Measurements from ENCODE around the gene SUPT3H.

The SUPT3H gene

GRCh38 chr6:45415788-45416518 lies 38.2 kb upstream of the SUPT3H start:
- H3K9me3 ChIP-seq (ENCODE audit: control insufficient read depth, insufficient read depth, low read length), result no peaks in the 10 kb centered on the region
- H3K9ac ChIP-seq (ENCODE audit: low read depth, low read length), result no peak overlapping the region
- H3K36me3 ChIP-seq (ENCODE audit: insufficient read depth, low read length), result no peaks in the 10 kb centered on the region
- H3K4me1 ChIP-seq (ENCODE audit: insufficient read depth, low read length), result no peaks in the 10 kb centered on the region

- no peak overlapping the region for H3K9ac ChIP-seq (ENCODE audit: low read depth, low read length)
- H3K9me3 ChIP-seq (ENCODE audit: control insufficient read depth, insufficient read depth, low read length), result no peaks in the 10 kb centered on the region
- no peaks in the 10 kb centered on the region for H3K36me3 ChIP-seq (ENCODE audit: insufficient read depth, low read length)
- H3K4me1 ChIP-seq (ENCODE audit: insufficient read depth, low read length), result no peaks in the 10 kb centered on the region
Observed at GRCh38 chr6:45415315-45415714, 37.6 kb upstream of the SUPT3H start.

GRCh38 chr6:45411959-45412358 lies 34.2 kb upstream of the SUPT3H start:
- Histone ChIP-seq H3K36me3 (ENCODE audit: insufficient read depth, low read length) (no peaks in the 10 kb centered on the region), H3K9me3 (ENCODE audit: control insufficient read depth, insufficient read depth, low read length) (no peaks in the 10 kb centered on the region), H3K9ac (ENCODE audit: low read depth, low read length) (no peak overlapping the region), H3K4me1 (ENCODE audit: insufficient read depth, low read length) (no peaks in the 10 kb centered on the region)

GRCh38 chr6:45400021-45400420 lies 22.3 kb upstream of the SUPT3H start:
- Histone ChIP-seq H3K9ac (ENCODE audit: low read depth, low read length) (no peak overlapping the region), H3K36me3 (ENCODE audit: insufficient read depth, low read length) (no peaks in the 10 kb centered on the region), H3K4me1 (ENCODE audit: insufficient read depth, low read length) (no peaks in the 10 kb centered on the region), H3K9me3 (ENCODE audit: control insufficient read depth, insufficient read depth, low read length) (no peaks in the 10 kb centered on the region)

GRCh38 chr6:45398075-45398813 lies 20.5 kb upstream of the SUPT3H start:
- H3K4me1 ChIP-seq (ENCODE audit: insufficient read depth, low read length), result no peaks in the 10 kb centered on the region
- H3K9ac ChIP-seq (ENCODE audit: low read depth, low read length), result no peak overlapping the region
- H3K9me3 ChIP-seq (ENCODE audit: control insufficient read depth, insufficient read depth, low read length), result no peaks in the 10 kb centered on the region
- H3K36me3 ChIP-seq (ENCODE audit: insufficient read depth, low read length), result no peaks in the 10 kb centered on the region

GRCh38 chr6:45394586-45395095 lies 16.9 kb upstream of the SUPT3H start:
- H3K4me1 ChIP-seq (ENCODE audit: insufficient read depth, low read length), result no peaks in the 10 kb centered on the region
- no peaks in the 10 kb centered on the region for H3K9me3 ChIP-seq (ENCODE audit: control insufficient read depth, insufficient read depth, low read length)
- no peak overlapping the region for H3K9ac ChIP-seq (ENCODE audit: low read depth, low read length)
- H3K36me3 ChIP-seq (ENCODE audit: insufficient read depth, low read length), result no peaks in the 10 kb centered on the region

- no peaks in the 10 kb centered on the region for H3K36me3 ChIP-seq (ENCODE audit: insufficient read depth, low read length)
- H3K9ac ChIP-seq (ENCODE audit: low read depth, low read length), result no peak overlapping the region
- no peaks in the 10 kb centered on the region for H3K9me3 ChIP-seq (ENCODE audit: control insufficient read depth, insufficient read depth, low read length)
- no peaks in the 10 kb centered on the region for H3K4me1 ChIP-seq (ENCODE audit: insufficient read depth, low read length)
Observed at GRCh38 chr6:45388328-45388727, 10.6 kb upstream of the SUPT3H start.

- no peaks in the 10 kb centered on the region for H3K36me3 ChIP-seq (ENCODE audit: insufficient read depth, low read length)
- no peaks in the 10 kb centered on the region for H3K9me3 ChIP-seq (ENCODE audit: control insufficient read depth, insufficient read depth, low read length)
- H3K9ac ChIP-seq (ENCODE audit: low read depth, low read length), result no peak overlapping the region
- H3K4me1 ChIP-seq (ENCODE audit: insufficient read depth, low read length), result no peaks in the 10 kb centered on the region
Observed at GRCh38 chr6:45387236-45387635, 9.5 kb upstream of the SUPT3H start.

GRCh38 chr6:45386501-45386900 lies 8.8 kb upstream of the SUPT3H start:
- no peaks in the 10 kb centered on the region for H3K4me1 ChIP-seq (ENCODE audit: insufficient read depth, low read length)
- no peak overlapping the region for H3K9ac ChIP-seq (ENCODE audit: low read depth, low read length)
- H3K9me3 ChIP-seq (ENCODE audit: control insufficient read depth, insufficient read depth, low read length), result no peaks in the 10 kb centered on the region
- H3K36me3 ChIP-seq (ENCODE audit: insufficient read depth, low read length), result no peaks in the 10 kb centered on the region

- Histone ChIP-seq H3K36me3 (ENCODE audit: insufficient read depth, low read length) (no peaks in the 10 kb centered on the region), H3K9me3 (ENCODE audit: control insufficient read depth, insufficient read depth, low read length) (no peaks in the 10 kb centered on the region), H3K4me1 (ENCODE audit: insufficient read depth, low read length) (no peaks in the 10 kb centered on the region), H3K9ac (ENCODE audit: low read depth, low read length) (no peak overlapping the region)
Observed at GRCh38 chr6:45382391-45382790, 4.7 kb upstream of the SUPT3H start.

GRCh38 chr6:45378334-45378926 lies 696 bp upstream of the SUPT3H start:
- peak overlapping the region; percentile 68 for H3K9ac ChIP-seq (ENCODE audit: low read depth, low read length)
- H3K4me1 ChIP-seq (ENCODE audit: insufficient read depth, low read length), result peaks cover 2% of the 10 kb centered on the region; the same call in 1 of the 2 replicates
- H3K36me3 ChIP-seq (ENCODE audit: insufficient read depth, low read length), result no peaks in the 10 kb centered on the region
- H3K9me3 ChIP-seq (ENCODE audit: control insufficient read depth, insufficient read depth, low read length), result no peaks in the 10 kb centered on the region

GRCh38 chr6:45377043-45377553 lies 636 bp downstream of the SUPT3H start:
- peak overlapping the region; percentile 68 for H3K9ac ChIP-seq (ENCODE audit: low read depth, low read length)
- H3K4me1 ChIP-seq (ENCODE audit: insufficient read depth, low read length), result peaks cover 2% of the 10 kb centered on the region; the same call in 1 of the 2 replicates
- H3K9me3 ChIP-seq (ENCODE audit: control insufficient read depth, insufficient read depth, low read length), result no peaks in the 10 kb centered on the region
- H3K36me3 ChIP-seq (ENCODE audit: insufficient read depth, low read length), result no peaks in the 10 kb centered on the region

GRCh38 chr6:45376310-45377042 lies 1.3 kb downstream of the SUPT3H start:
- Histone ChIP-seq H3K36me3 (ENCODE audit: insufficient read depth, low read length) (no peaks in the 10 kb centered on the region), H3K9ac (ENCODE audit: low read depth, low read length) (peak overlapping the region; percentile 68), H3K9me3 (ENCODE audit: control insufficient read depth, insufficient read depth, low read length) (no peaks in the 10 kb centered on the region), H3K4me1 (ENCODE audit: insufficient read depth, low read length) (peaks cover 2% of the 10 kb centered on the region; the same call in 1 of the 2 replicates)

GRCh38 chr6:45375449-45375848 lies 2.3 kb downstream of the SUPT3H start:
- H3K36me3 ChIP-seq (ENCODE audit: insufficient read depth, low read length), result no peaks in the 10 kb centered on the region

More at GRCh38 chr6:45375449-45375848, 2.3 kb downstream of the SUPT3H start:
- Histone ChIP-seq H3K9ac (ENCODE audit: low read depth, low read length) (no peak overlapping the region), H3K9me3 (ENCODE audit: control insufficient read depth, insufficient read depth, low read length) (no peaks in the 10 kb centered on the region), H3K4me1 (ENCODE audit: insufficient read depth, low read length) (peaks cover 2% of the 10 kb centered on the region; the same call in 1 of the 2 replicates)
